Right lobe of liver (tissue), 6 donors: ENCODE data around the gene DCC. TPM values are rescaled to one million over a fixed set of nuclear protein-coding genes. Genes with fewer than 3 reads are reported as not detected.
A peak's percentile ranks its signal among the peaks of the same experiment; 100 is the strongest.

Experiments
- ATAC-seq, 4 donors: fragments of 200-7000 bp; cut with Tn5 transposase; one replicate each; pipeline ENCODE4 v1.9.1; 2020; ENCODE audit warnings: mild to moderate bottlenecking in 4 of 4, moderate library complexity in 4 of 4
- DNase-seq, 3 donors: peaks; one replicate each; pipeline ENCODE4 v3.0.0-alpha.2; 2020
- H3K27ac ChIP-seq, 3 donors: fragments of 200-600 bp; one replicate each; pipeline ENCODE4 v1.8.0; 2022
- H3K27me3 ChIP-seq, 2 donors: fragments of 200-600 bp; one replicate each; pipeline ENCODE4 v1.8.0; 2022
- H3K36me3 ChIP-seq, 4 donors: fragments of 200-600 bp; sonication (generic) in 1 of 4; one replicate each; pipeline versions ENCODE4 v1.5.1 to v1.8.0; 2017 to 2022; ENCODE audit warnings: control low read depth in 1 of 4
- H3K4me1 ChIP-seq, 4 donors: fragments of 200-600 bp; sonication (generic) in 1 of 4; one replicate each; pipeline versions ENCODE4 v1.5.1 to v1.8.0; 2017 to 2022; ENCODE audit warnings: control low read depth in 1 of 4
- H3K4me3 ChIP-seq, 3 donors: fragments of 200-600 bp; one replicate each; pipeline ENCODE4 v1.8.0; 2022
- H3K9me3 ChIP-seq, 4 donors: fragments of 200-600 bp; sonication (generic) in 1 of 4; one replicate each; pipeline versions ENCODE4 v1.5.1 to v1.8.0; 2017 to 2022; ENCODE audit warnings: control low read depth in 1 of 4
- POLR2A ChIP-seq: fragments of 450-650 bp; IDR thresholded peaks from one replicate; pipeline ENCODE4 v1.6.1; 2017; ENCODE audit warnings: antibody characterized with exemption, mild to moderate bottlenecking
- WGBS: methylation state at CpG from one replicate; pipeline ENCODE4 v1.1.6; 2018; ENCODE audit warnings: low coverage, low lambda C conversion rate; ENCODE audit not compliant: insufficient coverage; ENCODE audit errors: missing lambda C conversion rate; 5-methylcytosine and 5-hydroxymethylcytosine counted together
- intact Hi-C, 2 donors: fragments of 100-400 bp; cut with DNase I; formaldehyde crosslinking; loops; one replicate each; pipeline versions ENCODE4 v1.11.2 to v1.14.1; 2022
- total RNA-seq, 6 experiments: library from RNA; depleted of rRNA in 2 of 6; stranded (reverse); fragments of >200 nt in 2 of 6; fragmentation: NEBNext Ultra II Directional in 3 of 6; extraction: Animal tissue kit (Norgen Biotek cat#: 25700) in 3 of 6; gene quantifications; one replicate each; pipeline versions ENCODE4 v1.1.0 to v1.2.4, GENCODE V29; 2016 to 2023
- TF ChIP-seq, protein P1 (sequence below), 4 donors: fragments of 200-600 bp in 3 of 4; fragments of 450-650 bp in 1 of 4; IDR thresholded peaks; one replicate each; pipeline versions ENCODE4 v1.5.1 to v1.8.0; 2016 to 2022; ENCODE audit warnings: antibody characterized with exemption in 4 of 4, mild to moderate bottlenecking in 2 of 4
- donor health status: DM: no; HTN: yes; CAD: no.
- donor health status: DM: no; HTN: no; CAD: no.
- donor health status: DM: no; HTN: no; CAD: no.
- donor health status: DM: no; HTN: yes; CAD: no.
- donor health status: DM: no; HTN: yes; CAD: no.

Gene DCC
- total RNA-seq, 6 experiments from 2014 or later = 0.06 TPM; not detected in 5

DNA sequence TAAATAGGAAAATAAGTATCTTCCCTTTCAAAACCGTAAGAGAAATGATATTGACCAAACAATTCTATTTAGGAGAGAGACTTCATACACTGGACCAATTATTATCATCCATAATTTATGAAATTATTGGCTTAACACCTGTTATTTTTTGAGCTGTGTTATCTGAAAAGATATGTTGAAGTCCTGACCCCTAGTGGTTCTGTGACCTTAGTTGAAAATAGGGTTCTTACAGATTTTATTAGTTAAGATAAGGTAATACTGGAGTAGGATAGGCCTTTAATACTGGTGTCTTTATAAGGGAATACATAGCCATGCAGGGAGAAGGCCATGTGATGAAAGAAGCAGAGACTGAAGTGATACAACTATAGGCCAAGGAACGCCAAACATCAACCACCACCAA is 659.6 kb downstream of the DCC start:
- Histone ChIP-seq H3K27ac (no peak overlapping the region), H3K9me3 (no peaks in the 10 kb centered on the region), H3K4me3 (no peak overlapping the region), H3K4me1 (no peaks in the 10 kb centered on the region), H3K27me3 (no peaks in the 10 kb centered on the region), H3K36me3 (no peaks in the 10 kb centered on the region)
- intact Hi-C loops = no loop called here
- DNase-seq = no peak
- WGBS = 80% methylated on average over 2 of the region's 2 CpGs
- TF ChIP-seq, protein P1, sequence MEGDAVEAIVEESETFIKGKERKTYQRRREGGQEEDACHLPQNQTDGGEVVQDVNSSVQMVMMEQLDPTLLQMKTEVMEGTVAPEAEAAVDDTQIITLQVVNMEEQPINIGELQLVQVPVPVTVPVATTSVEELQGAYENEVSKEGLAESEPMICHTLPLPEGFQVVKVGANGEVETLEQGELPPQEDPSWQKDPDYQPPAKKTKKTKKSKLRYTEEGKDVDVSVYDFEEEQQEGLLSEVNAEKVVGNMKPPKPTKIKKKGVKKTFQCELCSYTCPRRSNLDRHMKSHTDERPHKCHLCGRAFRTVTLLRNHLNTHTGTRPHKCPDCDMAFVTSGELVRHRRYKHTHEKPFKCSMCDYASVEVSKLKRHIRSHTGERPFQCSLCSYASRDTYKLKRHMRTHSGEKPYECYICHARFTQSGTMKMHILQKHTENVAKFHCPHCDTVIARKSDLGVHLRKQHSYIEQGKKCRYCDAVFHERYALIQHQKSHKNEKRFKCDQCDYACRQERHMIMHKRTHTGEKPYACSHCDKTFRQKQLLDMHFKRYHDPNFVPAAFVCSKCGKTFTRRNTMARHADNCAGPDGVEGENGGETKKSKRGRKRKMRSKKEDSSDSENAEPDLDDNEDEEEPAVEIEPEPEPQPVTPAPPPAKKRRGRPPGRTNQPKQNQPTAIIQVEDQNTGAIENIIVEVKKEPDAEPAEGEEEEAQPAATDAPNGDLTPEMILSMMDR (IDR thresholded peaks at IDR 0.05) = peak in 1 of 4 donors; percentile 12
- no peak for TF ChIP-seq POLR2A
- no peak for ATAC-seq

DNA sequence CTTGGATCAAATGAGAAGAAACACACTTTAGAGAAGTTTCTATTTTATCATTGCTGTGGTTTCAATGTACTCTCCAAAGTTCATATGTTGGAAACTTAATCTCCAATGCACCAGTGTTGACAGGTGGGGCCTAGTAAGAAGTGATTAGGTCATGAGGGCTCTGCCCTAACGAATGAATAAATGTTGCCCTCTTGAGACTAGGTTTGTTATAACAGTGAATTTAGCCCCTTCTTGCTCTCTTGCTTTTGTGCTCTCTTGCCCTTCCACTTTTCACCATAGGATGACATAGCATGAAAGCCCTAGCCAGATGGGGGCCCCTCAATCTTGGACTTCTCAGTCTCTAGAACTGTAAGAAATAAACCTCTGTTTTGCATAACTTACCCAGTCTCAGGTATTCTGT is 664.8 kb downstream of the DCC start:
- no peaks in the 10 kb centered on the region for H3K27me3 ChIP-seq
- H3K27ac ChIP-seq = no peak overlapping the region
- ATAC-seq (no peak), DNase-seq (no peak)
- intact Hi-C loops = no loop called here
- H3K4me3 ChIP-seq = no peak overlapping the region
- TF ChIP-seq, protein P1 (IDR thresholded peaks at IDR 0.05) = no peak
- TF ChIP-seq POLR2A = no peak
- H3K36me3 ChIP-seq = no peaks in the 10 kb centered on the region
- WGBS = 16% methylated on average over 1 of the region's 1 CpG
- no peaks in the 10 kb centered on the region for H3K9me3 ChIP-seq
- H3K4me1 ChIP-seq = no peaks in the 10 kb centered on the region

DNA sequence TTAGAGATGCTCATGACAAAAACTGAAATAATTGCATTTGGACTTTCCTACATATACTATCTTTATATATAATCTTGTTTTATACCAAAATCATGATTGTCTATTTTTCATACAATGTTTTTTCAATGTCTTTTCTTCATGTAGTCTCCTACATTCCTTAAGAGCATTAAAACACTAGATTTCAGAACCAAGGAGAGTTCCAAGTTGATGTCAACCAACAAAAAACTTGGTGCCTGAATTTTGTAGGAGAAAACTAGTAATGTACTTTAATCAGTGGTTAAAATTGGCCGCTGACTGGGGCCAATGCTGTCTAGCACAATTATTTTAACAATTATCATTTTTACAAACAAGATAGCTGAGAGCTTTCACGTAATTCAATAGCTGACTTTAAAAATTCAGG is 678.8 kb downstream of the DCC start:
- intact Hi-C loops = no loop called here
- H3K36me3 ChIP-seq = no peaks in the 10 kb centered on the region
- no peaks in the 10 kb centered on the region for H3K9me3 ChIP-seq
- 12% methylated on average over 2 of the region's 2 CpGs for WGBS
- H3K27me3 ChIP-seq = no peaks in the 10 kb centered on the region
- no peak overlapping the region for H3K27ac ChIP-seq
- H3K4me1 ChIP-seq = no peaks in the 10 kb centered on the region
- TF ChIP-seq, protein P1 (IDR thresholded peaks at IDR 0.05) = no peak
- no peak for TF ChIP-seq POLR2A
- H3K4me3 ChIP-seq = no peak overlapping the region
- ATAC-seq (no peak), DNase-seq (no peak)

DNA sequence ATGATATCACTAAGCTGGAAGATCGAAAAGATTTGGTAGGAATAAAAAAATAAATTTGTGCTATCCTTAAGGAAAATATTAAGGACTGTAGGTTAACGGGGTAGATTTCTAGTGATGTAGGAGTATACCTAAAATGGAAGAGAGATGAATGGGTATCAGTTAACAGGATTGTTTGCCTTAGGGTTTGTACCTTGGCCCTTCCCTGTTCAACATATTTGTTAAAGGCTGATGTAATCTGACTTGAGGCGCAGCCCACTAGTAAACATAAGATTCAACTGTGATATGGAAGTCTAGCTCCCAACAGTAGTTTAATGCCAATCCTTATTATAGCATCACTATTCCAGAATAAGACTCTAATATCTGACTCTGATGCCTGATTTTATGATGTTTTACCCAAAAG is 685.2 kb downstream of the DCC start:
- Histone ChIP-seq H3K27ac (no peak overlapping the region), H3K4me1 (no peaks in the 10 kb centered on the region), H3K36me3 (no peaks in the 10 kb centered on the region), H3K4me3 (no peak overlapping the region), H3K9me3 (no peaks in the 10 kb centered on the region), H3K27me3 (no peaks in the 10 kb centered on the region)
- ATAC-seq (peak in 3 of 4 donors; percentile 35 to 93 (median 48)), DNase-seq (no peak)
- intact Hi-C loops = no loop called here
- WGBS = 36% methylated on average over 3 of the region's 3 CpGs
- no peak for TF ChIP-seq POLR2A
- TF ChIP-seq, protein P1 (IDR thresholded peaks at IDR 0.05) = no peak

DNA sequence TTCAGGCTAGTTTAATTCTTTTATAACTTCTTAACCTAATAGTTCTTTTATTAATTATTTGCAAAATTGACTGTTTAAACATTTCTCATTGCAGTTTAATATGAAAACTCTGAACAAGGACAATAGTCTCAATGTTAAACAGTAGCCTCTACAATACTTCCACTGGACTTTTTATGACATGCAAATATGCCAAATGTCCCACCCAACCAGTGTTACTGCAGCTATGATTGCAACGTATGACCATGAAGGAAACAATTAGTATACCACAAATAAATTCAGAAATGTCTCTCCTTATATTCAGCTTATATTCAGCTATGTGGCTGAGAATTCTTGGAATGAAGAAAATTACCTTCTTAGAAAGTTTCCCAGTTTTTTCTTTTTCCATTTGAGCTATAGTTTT is 688.6 kb downstream of the DCC start:
- 50% methylated on average over 1 of the region's 1 CpG for WGBS
- no peak overlapping the region for H3K4me3 ChIP-seq
- no peak for TF ChIP-seq POLR2A
- TF ChIP-seq, protein P1 (IDR thresholded peaks at IDR 0.05) = no peak
- no peaks in the 10 kb centered on the region for H3K9me3 ChIP-seq
- intact Hi-C loops = no loop called here
- H3K36me3 ChIP-seq = no peaks in the 10 kb centered on the region
- no peak overlapping the region for H3K27ac ChIP-seq
- ATAC-seq (no peak), DNase-seq (no peak)
- H3K4me1 ChIP-seq = no peaks in the 10 kb centered on the region
- no peaks in the 10 kb centered on the region for H3K27me3 ChIP-seq
